GM18517 (cell line): ENCODE results near the gene RHAG.
"Not testable (repeated sequence)": the region's sequence is repeated elsewhere in the genome, so short reads cannot be mapped to it uniquely, and the experiment has no call there.

ENCODE experiments used
- ATAC-seq: cut with Tn5 transposase; IDR thresholded peaks from one replicate; pipeline ENCODE4 v1.9.1; 2021; ENCODE audit warnings: mild to moderate bottlenecking, moderate library complexity; ENCODE audit not compliant: unreplicated experiment

The RHAG gene

GRCh38 chr6:49636713-49637349 lies at the start of gene RHAG:
RHAG (minus strand) TSS chr6:49636839; CDS start chr6:49636812, 27 bp downstream.
- no peak for ATAC-seq

DNA sequence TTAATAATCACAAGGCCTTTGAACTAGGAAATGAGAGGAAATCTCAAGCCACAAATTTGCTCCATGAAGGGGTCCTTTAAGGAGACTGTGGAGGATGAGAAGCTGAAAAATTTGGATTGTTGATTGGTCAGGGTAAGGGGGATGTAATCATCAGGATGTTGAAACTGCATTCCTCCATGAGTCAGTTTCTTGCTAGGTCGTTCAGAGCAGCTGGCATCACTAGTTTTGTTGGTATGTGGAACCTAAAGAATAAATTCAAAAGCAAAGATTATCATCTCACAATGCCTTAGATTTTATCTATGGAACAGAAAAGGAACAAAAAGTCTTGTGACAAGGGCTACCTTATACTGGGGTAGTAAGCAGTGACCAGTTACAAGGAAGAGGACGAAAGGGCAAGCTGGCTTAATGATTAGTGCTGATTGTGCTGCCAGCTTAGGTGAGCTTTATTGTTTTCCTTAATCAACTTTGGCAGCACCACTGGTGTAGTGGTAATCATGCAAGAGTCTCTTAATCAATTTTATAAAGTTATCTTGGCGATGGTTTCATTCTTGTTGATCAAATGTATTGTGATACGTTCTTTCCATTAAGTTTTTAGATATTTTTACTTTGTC lies 40.1 kb upstream of the RHAG start:
- no peak for ATAC-seq

DNA sequence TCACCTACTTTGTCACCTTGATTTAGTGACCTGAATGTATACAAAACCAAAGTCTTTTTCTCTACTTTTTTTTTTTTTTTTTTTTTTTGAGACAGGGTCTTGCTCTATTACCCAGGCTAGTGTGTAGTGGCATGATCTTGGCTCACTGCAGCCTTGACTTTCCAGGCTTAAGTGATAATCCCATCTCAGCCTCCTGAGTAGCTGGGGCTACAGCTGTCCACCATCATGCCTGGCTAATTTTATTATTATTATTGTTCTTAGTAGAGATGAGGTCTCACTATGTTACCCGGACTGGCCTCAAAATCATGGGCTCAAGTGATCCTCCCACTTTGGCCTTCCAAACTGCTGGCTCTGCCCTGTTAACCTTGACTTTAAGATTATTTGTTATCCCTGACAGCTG lies 39.2 kb upstream of the RHAG start:
- ATAC-seq = no peak

- ATAC-seq = no peak
These were observed 31.5 kb upstream of the RHAG start for GRCh38 chr6:49668083-49668511.

- ATAC-seq = no peak
These were observed 30.5 kb upstream of the RHAG start for GRCh38 chr6:49666930-49667757.

GRCh38 chr6:49666480-49666879 lies 29.8 kb upstream of the RHAG start:
- ATAC-seq = no peak

DNA sequence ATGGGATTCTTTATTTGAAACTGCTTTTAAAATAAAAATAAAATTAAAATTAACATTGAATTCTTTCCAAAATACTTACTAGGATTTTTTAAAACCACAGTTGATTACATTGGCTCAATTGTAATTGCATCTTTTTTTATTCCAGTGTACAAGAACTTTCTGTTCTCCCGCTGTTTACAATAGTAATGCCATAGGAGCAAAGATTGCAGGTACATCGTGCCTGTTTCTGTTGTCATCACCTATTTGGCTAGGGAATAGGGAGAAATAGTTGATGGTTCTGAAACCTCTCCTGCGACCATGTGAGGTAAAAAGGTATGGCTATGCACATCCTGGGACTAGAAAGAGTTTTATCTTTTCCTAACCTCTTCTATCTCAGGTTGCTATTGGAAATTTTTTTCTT lies 28.2 kb upstream of the RHAG start:
- no peak for ATAC-seq

DNA sequence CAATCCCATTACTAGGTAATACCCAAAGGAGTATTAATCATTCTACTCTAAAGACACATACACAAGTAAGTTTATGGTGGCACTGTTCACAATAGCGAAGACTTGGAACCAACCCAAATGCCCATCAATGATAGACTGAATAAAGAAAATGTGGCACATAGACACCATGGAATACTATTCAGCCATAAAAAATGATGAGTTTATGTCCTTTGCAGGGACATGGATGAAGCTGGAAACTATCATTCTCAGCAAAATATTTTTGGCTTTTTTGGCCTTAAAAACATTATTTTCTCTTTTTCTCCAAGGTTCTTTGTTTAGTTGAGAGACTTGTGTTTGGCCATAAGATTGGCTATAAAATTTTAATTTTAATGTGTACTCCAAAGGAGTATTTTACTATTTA lies 27.4 kb upstream of the RHAG start:
- not testable (repeated sequence) for ATAC-seq

DNA sequence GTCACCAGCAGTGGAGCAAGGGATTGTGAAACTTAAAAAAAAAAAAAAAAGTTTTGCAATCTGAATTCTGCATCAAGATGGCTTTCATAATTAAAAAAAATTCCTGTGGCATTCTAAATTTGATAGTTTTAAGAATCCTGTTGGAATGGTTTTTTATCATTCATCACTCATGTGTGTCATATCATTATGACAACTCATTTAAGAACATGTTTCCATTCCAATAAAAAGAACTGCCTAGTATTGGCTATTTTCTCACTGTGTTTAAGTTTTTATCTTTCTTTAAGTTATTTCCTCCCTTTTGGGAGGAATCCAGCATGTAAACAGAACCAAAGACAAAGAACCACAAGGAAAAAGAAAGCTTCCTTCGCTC lies 26.2 kb upstream of the RHAG start:
- no peak for ATAC-seq

- ATAC-seq = no peak
These were observed 25.7 kb upstream of the RHAG start for GRCh38 chr6:49662231-49662891.

GRCh38 chr6:49653942-49654341 lies 17.3 kb upstream of the RHAG start:
- no peak for ATAC-seq

DNA sequence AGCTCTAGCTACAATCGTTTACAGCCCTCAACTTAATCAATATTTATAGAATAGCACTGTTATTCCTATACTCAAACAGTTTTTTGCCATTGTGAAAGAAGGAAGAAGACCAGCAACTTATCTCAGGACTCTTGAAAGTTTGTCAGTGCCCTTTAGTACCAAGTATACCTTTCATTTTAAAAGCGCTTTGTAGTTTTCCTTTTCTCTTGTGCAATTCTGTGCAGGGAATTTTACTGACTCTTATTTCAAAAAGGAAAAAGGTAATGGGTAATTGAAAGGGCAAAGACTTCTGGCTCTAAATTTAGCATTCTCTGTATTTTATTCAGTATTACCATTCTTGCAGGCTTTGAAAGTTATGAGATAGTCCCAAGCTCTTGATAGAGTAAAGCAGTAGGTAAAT lies 16.8 kb upstream of the RHAG start:
- ATAC-seq = no peak

DNA sequence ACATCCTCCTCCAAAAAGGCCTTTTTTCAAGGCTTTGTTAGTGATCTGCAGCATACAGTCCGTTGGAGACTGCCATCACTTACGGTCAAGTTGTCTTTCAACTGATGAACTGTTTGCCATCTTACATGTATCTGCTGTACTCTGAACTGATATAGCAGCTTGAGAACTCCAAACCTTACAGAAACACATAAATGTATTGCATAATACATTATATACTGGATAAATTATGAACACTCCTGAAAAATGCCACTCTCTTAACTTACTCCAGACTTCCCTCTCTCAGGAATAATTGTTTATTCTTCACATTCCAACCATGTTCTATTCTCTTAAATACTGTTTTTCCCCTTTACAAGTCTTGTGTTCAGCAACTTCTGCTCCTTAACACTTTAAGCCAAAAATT lies 14.6 kb upstream of the RHAG start:
- ATAC-seq = no peak

- no peak for ATAC-seq
These were observed 13.3 kb upstream of the RHAG start for GRCh38 chr6:49649988-49650387.

DNA sequence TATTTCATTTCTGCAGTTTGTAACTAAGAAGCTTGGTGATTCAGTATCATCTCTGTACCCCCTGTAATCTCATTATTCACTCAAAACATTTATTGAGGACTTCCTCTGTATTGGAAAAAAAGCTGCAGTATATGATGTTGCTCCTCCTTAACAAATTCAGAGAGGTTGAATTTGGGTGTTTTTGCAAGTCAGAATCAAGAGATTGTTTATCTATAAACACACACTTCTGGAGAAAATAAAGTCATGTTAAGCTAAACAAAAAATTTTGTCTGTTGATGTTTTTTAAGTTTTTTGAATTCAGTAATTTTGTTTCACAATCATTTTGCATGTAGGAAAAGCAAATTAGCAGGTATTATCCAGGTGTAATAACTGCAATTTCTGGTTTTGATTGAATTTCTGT lies 11.4 kb upstream of the RHAG start:
- no peak for ATAC-seq

- no peak for ATAC-seq
These were observed 10.8 kb upstream of the RHAG start for GRCh38 chr6:49647476-49647875.

DNA sequence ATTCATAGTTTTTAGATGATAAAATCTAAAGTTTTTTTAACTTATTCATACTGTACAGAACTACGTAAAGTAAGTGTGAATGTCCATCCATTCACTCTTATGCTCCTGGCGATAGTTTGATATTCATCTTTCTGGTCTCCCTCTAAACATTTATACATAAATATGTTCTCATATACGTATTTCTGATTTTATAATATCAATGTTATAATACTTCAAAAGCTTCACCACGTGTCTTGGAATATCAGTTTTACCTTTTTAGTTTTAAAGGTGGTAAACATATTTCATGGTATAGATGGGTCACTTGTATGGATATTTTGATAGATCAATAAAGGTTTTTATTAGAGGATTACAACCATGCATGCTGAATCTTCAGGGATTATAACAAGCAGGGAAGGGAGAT lies 10.3 kb upstream of the RHAG start:
- ATAC-seq = no peak

DNA sequence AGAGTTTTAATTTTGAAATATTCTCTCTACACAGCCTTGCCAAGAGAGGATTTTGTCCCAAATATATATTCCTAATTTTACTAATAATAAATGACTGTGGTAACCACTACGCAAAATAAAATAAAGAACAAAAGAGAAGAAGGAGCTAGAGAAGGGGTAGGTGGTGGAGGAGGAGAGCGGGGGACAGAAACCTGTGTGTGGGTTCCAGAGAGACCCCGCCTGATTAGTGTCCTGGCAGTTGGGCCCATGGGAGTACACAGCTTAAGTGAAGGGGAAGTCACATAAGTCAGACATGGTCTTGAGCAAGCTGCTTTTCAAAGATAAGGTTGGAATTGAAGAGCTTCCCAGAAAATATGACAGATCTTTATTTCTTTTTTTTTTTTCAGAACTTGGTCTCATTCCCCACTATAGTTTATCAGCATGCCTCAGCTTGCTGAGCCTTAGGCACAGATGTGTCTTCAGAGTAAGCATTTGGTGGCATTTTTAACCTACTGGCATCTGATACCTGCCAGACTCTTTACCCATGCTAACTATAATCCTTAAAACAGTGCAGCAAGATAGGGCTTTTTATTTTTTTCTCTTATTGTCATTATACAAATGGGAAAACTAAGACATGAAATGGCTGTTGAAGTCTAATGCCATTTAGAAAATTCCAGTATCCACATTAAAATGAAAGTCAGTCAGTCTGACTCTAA lies 9.6 kb upstream of the RHAG start:
- no peak for ATAC-seq

- ATAC-seq = no peak
These were observed 8.5 kb upstream of the RHAG start for GRCh38 chr6:49645139-49645538.

DNA sequence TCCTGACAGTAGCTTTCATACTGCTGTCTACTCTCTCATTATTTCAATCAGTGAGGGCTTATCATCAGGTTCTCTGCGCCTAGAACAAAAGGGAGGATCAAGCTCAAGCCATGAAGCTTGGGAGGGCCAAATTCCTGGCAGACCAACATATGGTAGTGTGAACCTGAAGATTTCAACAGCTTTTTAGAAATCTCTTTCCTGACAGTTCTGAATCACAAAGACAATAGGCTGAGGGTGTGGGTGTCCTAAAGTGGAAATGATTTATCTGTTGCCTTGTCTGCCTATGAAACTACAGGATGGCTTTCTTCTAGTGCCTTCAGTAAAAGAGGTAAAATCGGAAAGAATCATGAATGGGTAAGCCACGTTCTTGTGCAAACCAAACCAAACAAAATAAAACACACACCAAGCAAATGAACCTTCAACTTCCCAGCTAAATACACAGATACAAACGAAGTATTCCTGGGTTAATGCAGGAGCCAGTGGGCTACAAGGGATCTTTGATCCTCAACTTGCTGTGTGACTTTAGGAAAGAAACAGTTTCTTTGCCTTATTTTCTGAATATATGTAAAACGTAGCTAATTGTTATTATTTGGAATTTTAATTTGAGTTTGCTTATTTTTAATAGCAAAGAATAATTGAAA lies 2.7 kb upstream of the RHAG start:
- ATAC-seq = no peak

DNA sequence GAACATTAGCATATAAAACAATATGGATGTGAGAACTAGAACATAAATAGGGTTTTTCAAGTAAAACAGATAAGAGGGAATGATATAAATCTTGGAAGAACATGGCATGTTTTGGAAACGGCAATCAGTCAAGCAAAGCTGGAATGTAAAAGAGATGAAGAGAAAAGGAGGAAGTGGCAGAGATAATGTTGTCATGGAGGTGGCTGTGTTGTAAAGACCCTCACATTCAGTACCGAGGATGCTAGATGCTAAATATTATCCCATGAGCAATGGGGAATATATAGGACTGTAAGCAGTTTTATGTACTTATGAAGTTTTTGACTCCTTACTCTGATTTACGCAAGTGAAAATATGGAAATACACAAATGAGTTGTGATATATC lies 702 bp upstream of the RHAG start:
- no peak for ATAC-seq
